ENCODE measurements around the gene ZNF780A.

DNA sequence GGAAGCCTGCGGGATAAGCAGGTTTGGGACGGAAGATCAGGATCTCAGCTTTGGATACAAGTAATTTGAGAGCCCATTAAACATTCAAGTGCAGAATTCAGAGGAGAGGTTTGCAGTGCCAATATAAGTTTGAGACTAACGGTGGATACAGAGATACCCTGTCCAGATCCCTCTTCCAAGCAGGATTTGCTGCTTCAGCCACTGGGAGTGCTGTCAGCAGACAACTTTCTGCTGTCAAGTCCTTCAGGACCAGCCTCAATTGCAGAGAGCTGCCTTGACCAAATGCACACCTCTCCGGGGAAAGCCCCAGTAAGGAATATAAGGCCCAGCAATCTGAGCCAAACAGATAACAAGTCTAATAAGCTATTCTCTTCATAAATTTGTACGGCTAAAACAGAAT, 46.1 kb upstream of the ZNF780A start:
- TF ChIP-seq, protein P1, sequence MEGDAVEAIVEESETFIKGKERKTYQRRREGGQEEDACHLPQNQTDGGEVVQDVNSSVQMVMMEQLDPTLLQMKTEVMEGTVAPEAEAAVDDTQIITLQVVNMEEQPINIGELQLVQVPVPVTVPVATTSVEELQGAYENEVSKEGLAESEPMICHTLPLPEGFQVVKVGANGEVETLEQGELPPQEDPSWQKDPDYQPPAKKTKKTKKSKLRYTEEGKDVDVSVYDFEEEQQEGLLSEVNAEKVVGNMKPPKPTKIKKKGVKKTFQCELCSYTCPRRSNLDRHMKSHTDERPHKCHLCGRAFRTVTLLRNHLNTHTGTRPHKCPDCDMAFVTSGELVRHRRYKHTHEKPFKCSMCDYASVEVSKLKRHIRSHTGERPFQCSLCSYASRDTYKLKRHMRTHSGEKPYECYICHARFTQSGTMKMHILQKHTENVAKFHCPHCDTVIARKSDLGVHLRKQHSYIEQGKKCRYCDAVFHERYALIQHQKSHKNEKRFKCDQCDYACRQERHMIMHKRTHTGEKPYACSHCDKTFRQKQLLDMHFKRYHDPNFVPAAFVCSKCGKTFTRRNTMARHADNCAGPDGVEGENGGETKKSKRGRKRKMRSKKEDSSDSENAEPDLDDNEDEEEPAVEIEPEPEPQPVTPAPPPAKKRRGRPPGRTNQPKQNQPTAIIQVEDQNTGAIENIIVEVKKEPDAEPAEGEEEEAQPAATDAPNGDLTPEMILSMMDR (IDR thresholded peaks at IDR 0.05; ENCODE audit: insufficient read depth, low read length, poor library complexity, severe bottlenecking), result no peak
- TF ChIP-seq EZH2phosphoT487 (conservative IDR thresholded peaks at IDR 0.05; ENCODE audit: low read length), result no peak

All from SU-DHL-6 (cell line).